Erythroblast (primary cell): ENCODE results near the gene CHAMP1.

Experiments used
- GATA1 ChIP-seq: IDR thresholded peaks from 2 replicates; pipeline ENCODE4 v1.6.1; 2011; ENCODE audit warnings: low read depth, mild to moderate bottlenecking, control low read depth, low read length, moderate library complexity
- POLR2A ChIP-seq: IDR thresholded peaks from 2 replicates; pipeline ENCODE4 v1.6.1; 2011; ENCODE audit warnings: mild to moderate bottlenecking, low read length

DNA sequence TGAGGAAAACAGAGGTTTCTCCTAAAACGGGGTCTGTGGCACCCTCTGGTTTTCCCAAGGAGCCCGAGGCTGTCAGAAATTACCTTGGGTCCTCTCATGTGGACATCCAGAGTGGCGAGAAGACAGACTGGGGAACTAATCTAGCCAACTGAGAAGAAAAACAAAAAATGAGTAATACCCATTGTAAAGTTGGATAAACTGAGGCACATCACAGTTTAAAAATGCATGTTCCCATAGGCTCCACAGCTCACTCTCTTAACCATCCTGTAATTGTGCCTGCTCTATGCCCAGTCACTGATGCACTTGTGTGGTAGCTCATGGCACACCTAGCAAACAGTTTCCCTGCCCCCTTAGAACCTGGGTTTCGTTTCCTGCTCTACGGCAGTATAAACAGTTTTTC, 48.1 kb upstream of the CHAMP1 start:
- TF ChIP-seq POLR2A (no peak), GATA1 (no peak)
